ENCODE results near the gene DTNA. TPM values are rescaled to one million over a fixed set of nuclear protein-coding genes. Genes with fewer than 3 reads are reported as not detected.

The DTNA gene
- polyA plus RNA-seq, 1 donor from 2014 or later: 53.9 TPM

GRCh38 chr18:34890486-34891085 is 180.5 kb downstream of the DTNA start:
- H3K4me3 ChIP-seq (ENCODE audit: low read length): no peak overlapping the region
- no peaks in the 10 kb centered on the region for H3F3A ChIP-seq (ENCODE audit: insufficient read depth, low read length, poor library complexity, severe bottlenecking)
- no peak for TF ChIP-seq EZH2 (IDR thresholded peaks at IDR 0.05; ENCODE audit: borderline replicate concordance, insufficient read depth, low read length, poor library complexity, severe bottlenecking)
- TF ChIP-seq EP300 (conservative IDR thresholded peaks at IDR 0.05; ENCODE audit: poor library complexity, severe bottlenecking): no peak
- TF ChIP-seq MXI1 (conservative IDR thresholded peaks at IDR 0.05; ENCODE audit: poor library complexity, severe bottlenecking): no peak
- no peak for TF ChIP-seq RAD21 (conservative IDR thresholded peaks at IDR 0.05)
- TF ChIP-seq TAF1 (IDR thresholded peaks at IDR 0.05; ENCODE audit: low read depth): no peak
- no peak for TF ChIP-seq POLR2AphosphoS5 (IDR thresholded peaks at IDR 0.05)
- no peak for TF ChIP-seq SMC3 (conservative IDR thresholded peaks at IDR 0.05; ENCODE audit: poor library complexity)
- TF ChIP-seq, protein P1, sequence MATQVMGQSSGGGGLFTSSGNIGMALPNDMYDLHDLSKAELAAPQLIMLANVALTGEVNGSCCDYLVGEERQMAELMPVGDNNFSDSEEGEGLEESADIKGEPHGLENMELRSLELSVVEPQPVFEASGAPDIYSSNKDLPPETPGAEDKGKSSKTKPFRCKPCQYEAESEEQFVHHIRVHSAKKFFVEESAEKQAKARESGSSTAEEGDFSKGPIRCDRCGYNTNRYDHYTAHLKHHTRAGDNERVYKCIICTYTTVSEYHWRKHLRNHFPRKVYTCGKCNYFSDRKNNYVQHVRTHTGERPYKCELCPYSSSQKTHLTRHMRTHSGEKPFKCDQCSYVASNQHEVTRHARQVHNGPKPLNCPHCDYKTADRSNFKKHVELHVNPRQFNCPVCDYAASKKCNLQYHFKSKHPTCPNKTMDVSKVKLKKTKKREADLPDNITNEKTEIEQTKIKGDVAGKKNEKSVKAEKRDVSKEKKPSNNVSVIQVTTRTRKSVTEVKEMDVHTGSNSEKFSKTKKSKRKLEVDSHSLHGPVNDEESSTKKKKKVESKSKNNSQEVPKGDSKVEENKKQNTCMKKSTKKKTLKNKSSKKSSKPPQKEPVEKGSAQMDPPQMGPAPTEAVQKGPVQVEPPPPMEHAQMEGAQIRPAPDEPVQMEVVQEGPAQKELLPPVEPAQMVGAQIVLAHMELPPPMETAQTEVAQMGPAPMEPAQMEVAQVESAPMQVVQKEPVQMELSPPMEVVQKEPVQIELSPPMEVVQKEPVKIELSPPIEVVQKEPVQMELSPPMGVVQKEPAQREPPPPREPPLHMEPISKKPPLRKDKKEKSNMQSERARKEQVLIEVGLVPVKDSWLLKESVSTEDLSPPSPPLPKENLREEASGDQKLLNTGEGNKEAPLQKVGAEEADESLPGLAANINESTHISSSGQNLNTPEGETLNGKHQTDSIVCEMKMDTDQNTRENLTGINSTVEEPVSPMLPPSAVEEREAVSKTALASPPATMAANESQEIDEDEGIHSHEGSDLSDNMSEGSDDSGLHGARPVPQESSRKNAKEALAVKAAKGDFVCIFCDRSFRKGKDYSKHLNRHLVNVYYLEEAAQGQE (IDR thresholded peaks at IDR 0.05; ENCODE audit: borderline replicate concordance): no peak
- TF ChIP-seq CTCF (IDR thresholded peaks at IDR 0.05; ENCODE audit: poor library complexity, severe bottlenecking): no peak
- H2AFZ ChIP-seq (ENCODE audit: low read depth, low read length): no peak overlapping the region
- no peak overlapping the region for H3K27ac ChIP-seq (ENCODE audit: low read length)
- no peaks in the 10 kb centered on the region for H4K20me1 ChIP-seq (ENCODE audit: insufficient read depth)
- H3K36me3 ChIP-seq (ENCODE audit: insufficient read depth, low read length): no peaks in the 10 kb centered on the region
- H3K79me2 ChIP-seq (replicated peaks; ENCODE audit: insufficient read depth, low read length): no peaks in the 10 kb centered on the region
- H3K9ac ChIP-seq (ENCODE audit: low read length): no peak overlapping the region
- H3K4me2 ChIP-seq (ENCODE audit: low read length): no peak overlapping the region
- no peaks in the 10 kb centered on the region for H3K27me3 ChIP-seq (ENCODE audit: insufficient read depth, low read depth, low read length)
- H3K9me3 ChIP-seq (ENCODE audit: low read length): no peaks in the 10 kb centered on the region
- H3K9me2 ChIP-seq (ENCODE audit: insufficient read depth, low read length): no peaks in the 10 kb centered on the region

- no peak overlapping the region for H2AFZ ChIP-seq (ENCODE audit: low read depth, low read length)
These were observed 182.3 kb downstream of the DTNA start for GRCh38 chr18:34892379-34892778.

More at GRCh38 chr18:34892379-34892778, 182.3 kb downstream of the DTNA start:
- no peak overlapping the region for H3K9ac ChIP-seq (ENCODE audit: low read length)
- H3K27ac ChIP-seq (ENCODE audit: low read length): no peak overlapping the region
- H4K20me1 ChIP-seq (ENCODE audit: insufficient read depth): no peaks in the 10 kb centered on the region
- H3K79me2 ChIP-seq (replicated peaks; ENCODE audit: insufficient read depth, low read length): no peaks in the 10 kb centered on the region
- no peak overlapping the region for H3K4me2 ChIP-seq (ENCODE audit: low read length)
- no peaks in the 10 kb centered on the region for H3K9me3 ChIP-seq (ENCODE audit: low read length)
- no peak overlapping the region for H3K4me3 ChIP-seq (ENCODE audit: low read length)
- H3K36me3 ChIP-seq (ENCODE audit: insufficient read depth, low read length): no peaks in the 10 kb centered on the region
- no peaks in the 10 kb centered on the region for H3K9me2 ChIP-seq (ENCODE audit: insufficient read depth, low read length)
- H3K27me3 ChIP-seq (ENCODE audit: insufficient read depth, low read depth, low read length): no peaks in the 10 kb centered on the region
- TF ChIP-seq CTCF (IDR thresholded peaks at IDR 0.05; ENCODE audit: poor library complexity, severe bottlenecking) (no peak), MXI1 (conservative IDR thresholded peaks at IDR 0.05; ENCODE audit: poor library complexity, severe bottlenecking) (no peak), EZH2 (IDR thresholded peaks at IDR 0.05; ENCODE audit: borderline replicate concordance, insufficient read depth, low read length, poor library complexity, severe bottlenecking) (no peak), RAD21 (conservative IDR thresholded peaks at IDR 0.05) (no peak), POLR2AphosphoS5 (IDR thresholded peaks at IDR 0.05) (no peak), SMC3 (conservative IDR thresholded peaks at IDR 0.05; ENCODE audit: poor library complexity) (no peak), EP300 (conservative IDR thresholded peaks at IDR 0.05; ENCODE audit: poor library complexity, severe bottlenecking) (no peak), TAF1 (IDR thresholded peaks at IDR 0.05; ENCODE audit: low read depth) (no peak)
- TF ChIP-seq, protein P1 (IDR thresholded peaks at IDR 0.05; ENCODE audit: borderline replicate concordance): no peak
- H3F3A ChIP-seq (ENCODE audit: insufficient read depth, low read length, poor library complexity, severe bottlenecking): no peaks in the 10 kb centered on the region
